Activated CD4-positive, alpha-beta T cell treated with anti-CD3 and anti-CD28 coated beads for 36 hours (primary cell): Measurements from ENCODE around the gene ZNF76. TPM values are rescaled to one million over a fixed set of nuclear protein-coding genes. Genes with fewer than 3 reads are reported as not detected.
A peak's percentile ranks its signal among the peaks of the same experiment; 100 is the strongest.

Experiments
- ATAC-seq: fragments of 200-7000 bp; cut with Tn5 transposase; one replicate; pipeline ENCODE4 v1.10.0; 2021; ENCODE audit warnings: mild to moderate bottlenecking, moderate library complexity
- CTCF ChIA-PET: fragments of 350-600 bp; sonication (Branson Sonifier 250); formaldehyde crosslinking; loops from one replicate; lab custom pipeline; 2021; ENCODE audit warnings: antibody characterized with exemption; lab: Charles Lee
- POLR2A ChIA-PET: fragments of 350-600 bp; sonication (Branson Sonifier 250); formaldehyde crosslinking; loops from one replicate; lab custom pipeline; 2021; ENCODE audit warnings: antibody characterized with exemption, inconsistent platforms; lab: Charles Lee
- DNase-seq: peaks from one replicate; pipeline ENCODE4 v3.0.0-alpha.2; 2020
- H3K27ac Mint-ChIP-seq: one replicate; pipeline ENCODE4 v1.8.0; 2021; ENCODE audit warnings: mixed read lengths
- H3K27me3 Mint-ChIP-seq: one replicate; pipeline ENCODE4 v1.8.0; 2021; ENCODE audit warnings: mixed read lengths
- H3K36me3 Mint-ChIP-seq: one replicate; pipeline ENCODE4 v1.8.0; 2021; ENCODE audit warnings: low read depth, mixed read lengths
- H3K4me1 Mint-ChIP-seq: one replicate; pipeline ENCODE4 v1.8.0; 2021; ENCODE audit warnings: mixed read lengths
- H3K4me3 Mint-ChIP-seq: one replicate; pipeline ENCODE4 v1.8.0; 2021; ENCODE audit warnings: mild to moderate bottlenecking, moderate library complexity, mixed read lengths
- H3K9me3 Mint-ChIP-seq: one replicate; pipeline ENCODE4 v1.8.0; 2021; ENCODE audit warnings: low read depth, mixed read lengths
- intact Hi-C, 2 experiments: fragments of 100-400 bp; cut with DNase I in 1 of 2; cut with micrococcal nuclease in 1 of 2; formaldehyde crosslinking; loops; one replicate each; pipeline versions ENCODE4 v1.14.2 to v1.15.1; 2022 to 2024; cut with DNase I, micrococcal nuclease
- total RNA-seq, 2 experiments: library from RNA; stranded (reverse); gene quantifications; one replicate each; pipeline ENCODE4 v1.2.3, GENCODE V29; 2021

ZNF76 gene
- total RNA-seq, 2 experiments from 2014 or later: 35.2 to 40.1 TPM

GRCh38 chr6:35311390-35312075 lies 52.0 kb downstream of the ZNF76 start:
- H3K9me3 Mint-ChIP-seq: no peaks in the 10 kb centered on the region
- peak overlapping the region; percentile 96 for H3K27ac Mint-ChIP-seq
- peaks cover 89% of the 10 kb centered on the region for H3K4me1 Mint-ChIP-seq
- H3K4me3 Mint-ChIP-seq: peak overlapping the region; percentile 60
- peak; percentile 74 for ATAC-seq
- CTCF ChIA-PET: interaction anchor here (0.8 to 3.2 kb wide), 8 partner anchors 9 to 789 kb away, joined by 3 to 18 read pairs (median 8); no protein-coding TSS in a partner anchor
- intact Hi-C loops: loop anchor here in 1 of 2 experiments (1.0 kb wide), 1 partner anchor 8 kb away; no protein-coding TSS in a partner anchor
- POLR2A ChIA-PET: interaction anchor here (1.2 to 1.8 kb wide), 2 partner anchors 9 to 10 kb away, joined by 4 to 5 read pairs; no protein-coding TSS in a partner anchor
- peak; percentile 69 for DNase-seq
- peaks cover 67% of the 10 kb centered on the region for H3K36me3 Mint-ChIP-seq
- no peaks in the 10 kb centered on the region for H3K27me3 Mint-ChIP-seq

GRCh38 chr6:35312076-35312800 lies 52.7 kb downstream of the ZNF76 start:
- ATAC-seq: no peak
- CTCF ChIA-PET: interaction anchor here (0.8 to 2.9 kb wide), 6 partner anchors 10 to 788 kb away, joined by 3 to 18 read pairs (median 4); no protein-coding TSS in a partner anchor
- POLR2A ChIA-PET: interaction anchor here (1.2 to 1.8 kb wide), 2 partner anchors 9 to 11 kb away, joined by 4 to 5 read pairs; no protein-coding TSS in a partner anchor

GRCh38 chr6:35312807-35313206 lies 53.3 kb downstream of the ZNF76 start:
- H3K9me3 Mint-ChIP-seq: no peaks in the 10 kb centered on the region
- H3K4me3 Mint-ChIP-seq: peak overlapping the region; percentile 5
- ChIA-PET CTCF (interaction anchor here (1.0 to 2.9 kb wide), 5 partner anchors 11 to 18 kb away, joined by 3 to 18 read pairs (median 6); no protein-coding TSS in a partner anchor), POLR2A (interaction anchor here (0.5 to 1.8 kb wide), 3 partner anchors 10 to 1090 kb away, joined by 4 to 5 read pairs (median 4); no protein-coding TSS in a partner anchor)
- ATAC-seq (no peak), DNase-seq (no peak)
- H3K27me3 Mint-ChIP-seq: no peaks in the 10 kb centered on the region
- peaks cover 72% of the 10 kb centered on the region for H3K36me3 Mint-ChIP-seq
- H3K27ac Mint-ChIP-seq: peak overlapping the region; percentile 96
- intact Hi-C loops: no loop called here
- H3K4me1 Mint-ChIP-seq: peaks cover 79% of the 10 kb centered on the region

More at GRCh38 chr6:35312076-35312800, 52.7 kb downstream of the ZNF76 start:
- Mint-ChIP-seq H3K27me3 (no peaks in the 10 kb centered on the region), H3K4me3 (peak overlapping the region; percentile 60), H3K4me1 (peaks cover 85% of the 10 kb centered on the region), H3K36me3 (peaks cover 66% of the 10 kb centered on the region), H3K9me3 (no peaks in the 10 kb centered on the region), H3K27ac (peak overlapping the region; percentile 96)
- DNase-seq: no peak
- intact Hi-C loops: no loop called here

DNA sequence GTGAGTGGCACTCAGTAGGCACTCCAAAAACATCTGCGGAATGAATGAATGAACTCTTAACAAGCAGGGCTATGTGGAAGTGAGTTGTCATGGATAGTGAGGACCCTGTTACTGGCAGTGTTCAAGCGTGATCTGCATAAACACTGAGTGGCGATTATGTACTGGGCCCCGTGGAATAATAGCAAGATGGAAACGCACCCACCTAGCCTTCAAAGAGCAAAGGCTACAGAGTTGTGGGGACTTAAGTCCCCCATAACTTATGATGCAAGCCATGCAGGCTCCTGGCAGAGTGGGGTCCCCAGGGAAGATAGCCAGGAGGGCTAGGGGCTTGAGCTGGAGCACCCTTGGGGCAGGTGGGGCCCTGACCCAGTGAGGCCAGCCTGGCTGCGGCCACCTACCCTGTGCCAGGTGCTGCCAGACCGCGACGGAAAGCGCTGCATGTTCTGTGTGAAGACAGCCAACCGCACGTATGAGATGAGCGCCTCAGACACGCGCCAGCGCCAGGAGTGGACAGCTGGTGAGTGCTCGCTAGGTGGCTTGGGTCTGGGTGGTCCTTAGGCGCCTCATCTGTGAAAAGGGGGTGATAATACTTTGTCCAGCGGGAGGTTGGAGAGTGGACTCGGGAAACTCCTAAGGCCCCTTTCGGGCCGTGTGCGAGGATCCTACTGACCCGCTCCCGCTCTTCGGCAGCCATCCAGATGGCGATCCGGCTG lies 58.1 kb downstream of the ZNF76 start:
- Mint-ChIP-seq H3K27me3 (no peaks in the 10 kb centered on the region), H3K27ac (no peak overlapping the region), H3K36me3 (peaks cover 76% of the 10 kb centered on the region), H3K9me3 (no peaks in the 10 kb centered on the region), H3K4me1 (peaks cover 36% of the 10 kb centered on the region), H3K4me3 (no peak overlapping the region)
- DNase-seq: no peak
- ChIA-PET POLR2A (no interaction called here), CTCF (interaction anchor here (1.1 to 18.7 kb wide), 5 partner anchors 9 to 131 kb away, joined by 3 to 277 read pairs (median 7); partner anchors contain the start of gene DEF6)
- intact Hi-C loops: no loop called here
- ATAC-seq: no peak

GRCh38 chr6:35318196-35319171 lies 58.9 kb downstream of the ZNF76 start:
- intact Hi-C loops: no loop called here
- peaks cover 71% of the 10 kb centered on the region for H3K36me3 Mint-ChIP-seq
- no peak for DNase-seq
- no peak overlapping the region for H3K4me3 Mint-ChIP-seq
- H3K27ac Mint-ChIP-seq: no peak overlapping the region
- CTCF ChIA-PET: interaction anchor here (1.0 to 18.7 kb wide), 3 partner anchors 9 to 23 kb away, joined by 3 to 277 read pairs (median 5); partner anchors contain the start of gene DEF6
- ATAC-seq: no peak
- POLR2A ChIA-PET: no interaction called here
- no peaks in the 10 kb centered on the region for H3K27me3 Mint-ChIP-seq
- no peaks in the 10 kb centered on the region for H3K9me3 Mint-ChIP-seq
- peaks cover 29% of the 10 kb centered on the region for H3K4me1 Mint-ChIP-seq

DNA sequence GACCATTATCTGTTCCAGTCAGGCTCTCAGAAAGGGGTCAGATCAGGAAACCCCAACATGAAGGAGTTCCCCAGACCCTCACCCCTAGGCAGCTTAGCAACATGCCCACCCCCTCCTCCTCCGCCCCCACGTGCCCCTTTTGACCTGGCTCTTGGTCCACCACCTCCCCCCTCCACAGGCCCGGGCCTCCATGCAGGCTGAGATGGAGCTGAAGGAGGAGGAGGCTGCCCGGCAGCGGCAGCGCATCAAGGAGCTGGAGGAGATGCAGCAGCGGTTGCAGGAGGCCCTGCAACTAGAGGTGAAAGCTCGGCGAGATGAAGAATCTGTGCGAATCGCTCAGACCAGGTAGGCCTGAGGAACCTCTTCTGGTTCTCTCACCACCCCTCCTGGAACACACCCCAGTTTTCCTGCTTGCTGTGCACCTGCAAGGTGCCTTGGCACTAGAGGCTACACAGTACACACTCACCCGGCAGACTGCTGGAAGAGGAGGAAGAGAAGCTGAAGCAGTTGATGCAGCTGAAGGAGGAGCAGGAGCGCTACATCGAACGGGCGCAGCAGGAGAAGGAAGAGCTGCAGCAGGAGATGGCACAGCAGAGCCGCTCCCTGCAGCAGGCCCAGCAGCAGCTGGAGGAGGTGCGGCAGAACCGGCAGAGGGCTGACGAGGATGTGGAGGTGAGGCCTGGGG lies 60.0 kb downstream of the ZNF76 start:
- no peak overlapping the region for H3K27ac Mint-ChIP-seq
- H3K4me3 Mint-ChIP-seq: no peak overlapping the region

DNA sequence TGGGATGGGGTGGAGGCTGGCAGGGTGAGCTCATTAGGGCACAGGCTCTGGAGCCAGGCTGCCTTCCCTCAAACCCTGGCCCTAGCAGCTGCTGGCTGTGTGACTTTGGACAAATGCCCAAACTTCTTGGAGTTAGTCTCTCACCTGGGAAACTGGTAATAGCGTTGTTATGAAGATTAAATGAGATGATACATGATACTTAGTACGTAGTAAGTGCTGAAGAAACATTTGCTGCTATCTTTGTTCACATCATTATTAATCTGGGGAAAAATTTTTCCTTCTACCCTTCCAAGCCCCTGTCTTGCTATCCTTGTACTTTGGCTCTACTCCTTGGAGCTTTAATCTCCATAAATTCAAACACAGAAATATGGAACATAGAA lies 60.5 kb downstream of the ZNF76 start:
- Mint-ChIP-seq H3K4me3 (no peak overlapping the region), H3K27me3 (no peaks in the 10 kb centered on the region), H3K9me3 (no peaks in the 10 kb centered on the region), H3K36me3 (peaks cover 61% of the 10 kb centered on the region), H3K4me1 (peaks cover 15% of the 10 kb centered on the region), H3K27ac (peak overlapping the region; percentile 57)
- CTCF ChIA-PET: interaction anchor here (0.5 to 18.7 kb wide), 6 partner anchors 8 to 282 kb away, joined by 3 to 277 read pairs (median 3); partner anchors contain the start of gene DEF6
- ATAC-seq (no peak), DNase-seq (no peak)
- intact Hi-C loops: no loop called here
- POLR2A ChIA-PET: no interaction called here

More for the DNA sequence above, 60.0 kb downstream of the ZNF76 start:
- Mint-ChIP-seq H3K4me1 (peaks cover 20% of the 10 kb centered on the region), H3K36me3 (peaks cover 67% of the 10 kb centered on the region), H3K9me3 (no peaks in the 10 kb centered on the region), H3K27me3 (no peaks in the 10 kb centered on the region)
- no peak for DNase-seq
- CTCF ChIA-PET: interaction anchor here (0.5 to 18.7 kb wide), 5 partner anchors 8 to 148 kb away, joined by 3 to 277 read pairs (median 3); partner anchors contain the start of gene DEF6
- POLR2A ChIA-PET: no interaction called here
- intact Hi-C loops: no loop called here
- ATAC-seq: no peak

DNA sequence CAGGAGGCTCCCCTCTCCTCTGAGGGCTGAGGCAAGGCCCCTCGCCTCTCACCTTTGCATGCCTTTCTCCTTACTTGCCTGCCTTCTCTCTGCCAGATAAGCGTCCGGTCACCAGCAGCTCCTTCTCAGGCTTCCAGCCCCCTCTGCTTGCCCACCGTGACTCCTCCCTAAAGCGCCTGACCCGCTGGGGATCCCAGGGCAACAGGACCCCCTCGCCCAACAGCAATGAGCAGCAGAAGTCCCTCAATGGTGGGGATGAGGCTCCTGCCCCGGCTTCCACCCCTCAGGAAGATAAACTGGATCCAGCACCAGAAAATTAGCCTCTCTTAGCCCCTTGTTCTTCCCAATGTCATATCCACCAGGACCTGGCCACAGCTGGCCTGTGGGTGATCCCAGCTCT lies 61.6 kb downstream of the ZNF76 start:
- no peaks in the 10 kb centered on the region for H3K9me3 Mint-ChIP-seq
- ChIA-PET POLR2A (no interaction called here), CTCF (interaction anchor here (0.6 to 18.7 kb wide), 4 partner anchors 26 to 267 kb away, joined by 3 to 277 read pairs (median 3); partner anchors contain the start of gene DEF6)
- H3K4me1 Mint-ChIP-seq: peaks cover 9% of the 10 kb centered on the region
- H3K4me3 Mint-ChIP-seq: no peak overlapping the region
- peaks cover 55% of the 10 kb centered on the region for H3K36me3 Mint-ChIP-seq
- no peak for DNase-seq
- H3K27me3 Mint-ChIP-seq: no peaks in the 10 kb centered on the region
- intact Hi-C loops: no loop called here
- H3K27ac Mint-ChIP-seq: peak overlapping the region; percentile 25
- no peak for ATAC-seq

DNA sequence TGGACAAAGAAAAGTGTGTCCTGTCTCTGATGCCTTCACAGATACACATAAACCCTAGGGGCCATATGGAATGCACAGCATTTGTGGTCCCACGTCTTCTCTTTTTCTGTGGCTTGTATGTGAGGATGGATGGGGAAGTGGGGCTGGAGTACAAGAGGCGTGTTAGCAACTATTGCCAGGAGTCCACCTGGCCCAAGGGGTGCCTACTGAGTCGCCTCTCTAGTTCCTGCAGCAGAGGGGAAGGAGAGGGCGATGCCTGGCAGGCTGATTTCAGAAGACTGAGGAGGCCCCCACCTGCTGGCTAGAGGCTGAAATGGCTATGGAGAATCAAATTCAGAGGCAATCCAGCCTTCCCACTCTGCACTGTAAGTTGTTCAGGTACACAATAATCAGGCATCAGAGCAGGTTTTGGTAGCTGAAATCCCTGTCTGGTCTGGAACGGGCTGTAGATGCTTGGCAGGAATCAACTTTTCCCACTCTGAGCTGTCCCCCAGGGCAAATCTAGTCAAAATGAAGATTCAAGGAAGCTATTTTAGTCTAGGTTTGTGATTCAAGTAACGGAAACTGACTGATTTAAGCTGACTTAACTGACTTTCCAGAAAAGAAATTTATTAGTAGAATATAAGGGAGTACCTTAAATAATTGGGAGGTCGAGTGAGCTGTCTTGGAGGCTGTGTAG lies 68.0 kb downstream of the ZNF76 start:
- Mint-ChIP-seq H3K4me1 (peaks cover 19% of the 10 kb centered on the region), H3K27me3 (no peaks in the 10 kb centered on the region), H3K4me3 (no peak overlapping the region), H3K36me3 (peaks cover 8% of the 10 kb centered on the region), H3K9me3 (no peaks in the 10 kb centered on the region), H3K27ac (peak overlapping the region; percentile 73)
- peak; percentile 96 for ATAC-seq
- peak; percentile 89 for DNase-seq
- intact Hi-C loops: loop anchor here (1.0 kb wide), 1 partner anchor 30 kb away; the partner anchor contains the start of gene DEF6 (in 2 of the 2)
- ChIA-PET POLR2A (interaction anchor here (0.8 kb wide), 2 partner anchors 22 to 29 kb away, joined by 3 read pairs; no protein-coding TSS in a partner anchor), CTCF (interaction anchor here (0.5 to 18.7 kb wide), 22 partner anchors 8 to 252 kb away, joined by 3 to 277 read pairs (median 4); partner anchors contain the start of gene DEF6)
